HT1080 (cell line): ENCODE results near the gene SMAD5. TPM values are rescaled to one million over a fixed set of nuclear protein-coding genes. Genes with fewer than 3 reads are reported as not detected.

Source experiments
- DNase-seq: peaks from one replicate; pipeline ENCODE4 v3.0.0-alpha.2; 2015; ENCODE audit warnings: low read depth
- total RNA-seq: library from RNA; depleted of rRNA; stranded (reverse); fragments of >200 nt; shearing (Covaris generic); gene quantifications from 2 replicates; pipeline ENCODE4 v1.2.3, GENCODE V29; 2014

The SMAD5 gene
- total RNA-seq, 1 experiment from 2014 or later: 67.8 TPM

DNA sequence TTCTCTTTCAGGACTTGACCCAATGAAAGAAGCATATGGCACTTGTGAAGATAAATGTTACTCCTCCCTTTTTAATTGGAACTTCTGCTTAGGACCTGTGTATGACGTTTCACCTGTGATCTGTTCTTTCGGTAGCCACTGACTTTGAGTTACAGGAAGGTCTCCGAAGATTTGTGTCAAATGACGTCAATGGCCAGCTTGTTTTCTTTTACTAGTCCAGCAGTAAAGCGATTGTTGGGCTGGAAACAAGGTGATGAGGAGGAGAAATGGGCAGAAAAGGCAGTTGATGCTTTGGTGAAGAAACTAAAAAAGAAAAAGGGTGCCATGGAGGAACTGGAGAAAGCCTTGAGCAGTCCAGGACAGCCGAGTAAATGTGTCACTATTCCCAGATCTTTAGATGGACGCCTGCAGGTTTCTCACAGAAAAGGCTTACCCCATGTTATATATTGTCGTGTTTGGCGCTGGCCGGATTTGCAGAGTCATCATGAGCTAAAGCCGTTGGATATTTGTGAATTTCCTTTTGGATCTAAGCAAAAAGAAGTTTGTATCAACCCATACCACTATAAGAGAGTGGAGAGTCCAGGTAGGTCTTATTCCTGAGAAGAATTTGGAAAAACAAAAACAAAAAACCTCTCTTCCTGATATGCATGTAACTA lies 21.1 kb downstream of the SMAD5 start:
- DNase-seq: no peak

DNA sequence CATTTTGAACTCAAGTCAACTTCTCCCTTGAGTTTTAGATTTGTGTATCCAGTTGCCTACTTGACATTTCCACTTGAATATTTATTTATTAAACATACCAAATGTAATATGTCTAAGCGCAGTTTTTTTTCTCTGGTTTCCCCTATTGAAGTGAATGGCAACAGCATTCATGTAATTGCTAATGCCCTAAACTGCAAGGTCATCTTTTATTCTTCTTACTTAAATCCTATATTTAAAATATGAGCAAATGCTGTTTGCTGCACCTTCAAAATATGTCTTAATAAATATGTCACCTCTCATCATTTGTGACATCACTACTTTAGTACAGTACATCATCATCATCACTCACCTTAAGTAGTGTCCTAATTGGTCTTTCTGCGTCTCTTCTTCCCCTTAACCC lies 22.4 kb downstream of the SMAD5 start:
- DNase-seq: no peak

GRCh38 chr5:136155761-136156160 lies 23.1 kb downstream of the SMAD5 start:
- DNase-seq: peak; percentile 32

DNA sequence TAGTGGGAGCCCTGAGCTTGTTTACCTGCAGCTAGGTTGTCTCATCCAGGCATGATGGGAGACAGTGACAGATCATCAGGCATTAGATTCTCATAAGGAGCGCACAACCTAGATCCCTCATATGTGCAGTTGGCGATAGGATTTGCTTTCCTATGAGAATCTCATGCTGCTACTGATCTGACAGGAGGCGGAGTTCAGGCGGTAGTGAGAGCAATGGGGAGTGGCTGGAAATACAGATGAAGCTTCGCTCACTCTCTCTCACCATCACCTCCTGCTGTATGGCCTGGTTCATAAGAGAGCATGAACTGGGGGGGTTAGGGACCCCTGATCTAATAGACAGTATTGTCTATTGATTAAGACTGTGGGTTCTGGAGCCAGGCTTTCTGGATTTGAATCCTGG lies 24.9 kb downstream of the SMAD5 start:
- no peak for DNase-seq

GRCh38 chr5:136159457-136159856 lies 26.8 kb downstream of the SMAD5 start:
- DNase-seq: no peak

DNA sequence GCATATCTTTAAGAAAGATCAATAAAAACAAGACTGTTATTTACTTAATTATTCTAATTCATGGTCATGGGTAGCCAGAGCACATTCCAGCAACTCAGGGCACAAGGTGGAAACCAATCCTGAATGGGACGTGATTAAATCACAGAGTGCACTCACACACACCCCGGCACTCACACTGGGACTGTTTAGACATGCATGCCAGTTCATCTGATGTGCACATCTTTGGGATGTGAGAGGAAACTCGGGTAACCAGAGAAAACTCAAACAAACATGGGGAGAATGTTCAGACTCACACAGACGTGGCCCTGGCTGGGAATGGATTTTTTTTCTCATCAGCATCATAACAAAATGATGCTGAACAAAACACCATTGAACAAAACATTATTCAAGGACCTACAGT lies 29.4 kb downstream of the SMAD5 start:
- no peak for DNase-seq

- DNase-seq: no peak
These were observed 31.6 kb downstream of the SMAD5 start for GRCh38 chr5:136164226-136164625.

GRCh38 chr5:136166909-136167308 lies 34.3 kb downstream of the SMAD5 start:
- no peak for DNase-seq

DNA sequence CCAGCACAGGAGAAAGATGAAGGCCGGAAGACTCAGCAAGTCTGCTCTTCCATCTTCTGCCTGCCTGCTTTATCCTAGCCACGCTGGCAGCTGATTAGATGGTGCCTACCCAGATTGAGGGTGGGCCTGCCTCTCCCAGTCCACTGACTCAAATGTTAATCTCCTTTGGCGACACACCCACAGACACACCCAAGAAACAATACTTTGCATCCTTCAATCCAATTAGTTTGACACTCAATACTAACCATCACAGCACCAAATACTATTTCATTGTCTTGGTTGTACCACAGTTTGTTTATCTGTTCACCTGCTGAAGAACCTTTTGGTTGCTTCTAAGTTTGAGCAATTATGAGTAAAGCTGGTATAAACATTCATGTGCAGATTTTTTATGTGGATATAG lies 36.6 kb downstream of the SMAD5 start:
- no peak for DNase-seq

DNA sequence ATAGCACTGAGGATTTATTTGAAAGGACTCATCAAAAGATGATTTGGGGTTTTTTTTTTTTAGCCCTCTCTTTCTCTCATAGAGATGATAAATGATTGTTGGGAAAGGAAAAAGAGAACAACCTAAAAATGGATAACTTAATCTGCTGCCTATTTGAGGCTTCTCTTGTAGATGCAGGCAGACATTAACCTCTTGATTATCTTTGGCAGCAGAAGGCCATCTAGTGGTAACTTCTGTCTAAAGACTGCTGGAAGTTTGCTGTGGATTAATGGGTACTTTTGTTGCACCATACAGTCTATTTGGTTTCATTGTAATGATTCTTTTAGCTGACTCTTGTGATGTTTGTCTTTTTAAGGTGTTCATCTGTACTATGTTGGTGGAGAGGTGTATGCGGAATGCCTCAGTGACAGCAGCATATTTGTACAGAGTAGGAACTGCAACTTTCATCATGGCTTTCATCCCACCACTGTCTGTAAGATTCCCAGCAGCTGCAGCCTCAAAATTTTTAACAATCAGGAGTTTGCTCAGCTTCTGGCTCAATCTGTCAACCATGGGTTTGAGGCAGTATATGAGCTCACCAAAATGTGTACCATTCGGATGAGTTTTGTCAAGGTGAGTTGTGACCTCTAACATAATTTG lies 41.5 kb downstream of the SMAD5 start:
- DNase-seq: peak; percentile 55

DNA sequence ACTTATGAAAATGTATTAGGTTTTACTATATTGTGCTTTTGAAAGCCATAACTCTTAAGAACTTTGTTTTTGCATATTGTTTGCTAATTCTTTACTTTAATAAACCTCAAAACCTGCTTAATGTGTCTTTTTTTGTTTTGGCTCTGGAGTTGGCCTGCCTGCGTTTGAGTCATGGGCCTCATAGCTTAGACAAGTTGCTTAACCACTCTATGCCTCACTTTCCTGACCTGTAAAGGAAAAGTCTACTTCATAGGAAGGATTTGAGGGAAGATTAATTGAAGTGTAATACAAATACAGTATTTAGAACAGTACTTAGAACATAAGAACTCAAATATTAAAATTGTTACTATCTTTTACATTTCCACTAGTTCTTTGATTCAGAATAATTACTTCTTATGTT lies 50.0 kb downstream of the SMAD5 start:
- no peak for DNase-seq

DNA sequence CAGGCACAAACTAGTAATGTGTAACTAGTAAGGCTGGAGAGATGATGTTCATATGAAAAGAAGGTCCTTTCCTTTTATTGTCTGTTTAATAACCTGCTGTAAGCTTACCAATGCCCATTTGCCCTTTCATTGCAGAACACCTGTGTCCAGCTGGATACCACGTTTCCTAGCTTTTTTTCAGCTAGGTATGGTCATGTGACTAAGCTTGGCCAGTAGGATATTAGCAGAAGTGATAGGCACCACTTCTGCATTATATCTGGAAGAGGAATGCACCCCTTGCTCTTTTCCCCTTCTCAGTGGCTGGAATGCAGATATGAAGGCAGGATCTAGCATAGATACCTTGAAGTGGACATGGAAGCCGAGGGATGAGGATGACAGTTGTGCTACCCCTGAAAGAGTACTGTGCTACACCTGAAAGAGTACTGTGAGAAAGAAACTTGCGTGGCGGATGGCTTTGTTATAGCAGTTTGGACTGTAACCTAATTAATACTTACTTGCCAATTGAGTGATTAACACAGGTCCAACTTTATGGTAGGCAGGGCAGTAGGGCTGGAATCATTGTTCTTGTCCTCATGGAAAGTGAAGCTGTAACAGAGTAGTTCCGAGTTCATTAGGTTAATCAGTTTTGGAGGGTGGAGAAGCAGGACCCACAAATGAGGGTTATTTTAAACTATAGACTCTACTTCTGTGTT lies 53.5 kb downstream of the SMAD5 start:
- DNase-seq: no peak

DNA sequence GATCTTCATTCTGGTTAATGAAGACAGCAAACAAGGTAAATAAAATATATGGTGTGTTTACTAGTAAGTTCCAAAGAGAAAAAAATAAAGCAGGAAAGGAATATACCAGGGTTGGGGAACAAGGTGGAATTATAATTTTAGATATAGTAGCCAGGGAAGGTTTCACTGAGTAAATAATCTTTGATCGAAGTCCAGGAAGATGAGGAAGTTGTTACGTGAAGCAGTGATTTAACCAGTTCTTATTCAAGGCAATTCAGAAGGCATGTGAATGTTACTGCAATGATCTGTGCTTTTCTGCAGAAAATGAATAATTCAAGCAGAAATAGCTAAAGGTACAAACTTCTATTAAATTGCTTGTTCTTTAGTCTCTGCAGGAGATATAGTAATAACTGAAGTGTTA lies 54.2 kb downstream of the SMAD5 start:
- no peak for DNase-seq

- DNase-seq: no peak
These were observed 56.2 kb downstream of the SMAD5 start for GRCh38 chr5:136188859-136189258.

- DNase-seq: no peak
These were observed 57.6 kb downstream of the SMAD5 start for GRCh38 chr5:136190091-136190720.

DNA sequence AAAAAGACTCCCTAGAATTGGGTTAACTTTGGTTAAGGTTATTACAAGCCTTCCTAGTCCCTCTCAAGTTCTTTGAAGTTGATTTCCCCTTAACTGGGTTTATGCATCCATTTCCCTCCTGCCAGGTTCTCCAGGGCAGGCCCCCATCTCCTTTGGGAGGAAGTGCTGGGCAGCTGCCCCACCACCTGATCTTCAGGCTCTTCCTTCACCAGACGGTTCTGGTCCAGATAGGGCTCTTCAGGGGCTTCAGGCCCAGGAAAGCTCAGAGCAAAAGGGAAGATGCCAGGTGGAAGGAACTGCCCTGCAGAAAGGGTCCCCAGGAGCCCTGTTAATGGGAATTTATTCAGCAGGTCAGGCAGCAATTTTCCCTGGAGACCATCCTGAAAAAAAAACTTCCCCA lies 58.3 kb downstream of the SMAD5 start:
- no peak for DNase-seq

DNA sequence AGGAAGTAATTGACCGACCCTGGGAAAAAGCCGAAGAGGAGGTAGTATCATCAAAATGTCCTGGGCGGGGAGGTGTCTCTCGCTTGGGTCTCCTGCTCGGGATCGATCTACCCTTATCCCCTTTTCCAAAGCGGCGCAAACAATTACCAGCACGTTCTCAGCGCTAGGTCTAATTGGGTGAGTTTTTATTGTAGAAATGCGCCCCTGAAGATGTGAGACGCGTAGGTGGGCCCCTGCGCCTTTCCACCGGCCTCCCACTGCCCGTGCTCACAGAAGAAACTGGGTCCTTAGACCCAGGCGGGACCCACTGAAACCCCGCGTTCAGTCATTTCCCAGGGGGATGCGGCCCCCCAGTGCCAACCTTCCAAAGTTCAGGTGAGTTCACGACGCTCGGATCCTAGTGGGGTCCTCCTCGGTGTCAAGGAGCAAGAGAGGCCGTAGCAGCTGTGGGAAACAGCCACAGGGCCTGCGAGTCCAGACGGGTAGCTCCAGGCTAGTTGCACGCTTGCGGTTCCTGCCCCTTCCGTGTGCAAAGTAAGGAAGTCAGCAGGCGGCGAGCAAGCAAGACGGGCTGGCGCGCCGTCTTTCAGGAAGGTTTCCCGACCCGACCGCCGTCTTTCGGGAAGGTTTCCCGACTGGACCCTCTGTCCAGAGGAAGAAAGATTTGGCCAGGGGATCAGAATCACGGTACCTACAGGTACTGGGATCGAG lies 58.8 kb downstream of the SMAD5 start:
- DNase-seq: no peak

DNA sequence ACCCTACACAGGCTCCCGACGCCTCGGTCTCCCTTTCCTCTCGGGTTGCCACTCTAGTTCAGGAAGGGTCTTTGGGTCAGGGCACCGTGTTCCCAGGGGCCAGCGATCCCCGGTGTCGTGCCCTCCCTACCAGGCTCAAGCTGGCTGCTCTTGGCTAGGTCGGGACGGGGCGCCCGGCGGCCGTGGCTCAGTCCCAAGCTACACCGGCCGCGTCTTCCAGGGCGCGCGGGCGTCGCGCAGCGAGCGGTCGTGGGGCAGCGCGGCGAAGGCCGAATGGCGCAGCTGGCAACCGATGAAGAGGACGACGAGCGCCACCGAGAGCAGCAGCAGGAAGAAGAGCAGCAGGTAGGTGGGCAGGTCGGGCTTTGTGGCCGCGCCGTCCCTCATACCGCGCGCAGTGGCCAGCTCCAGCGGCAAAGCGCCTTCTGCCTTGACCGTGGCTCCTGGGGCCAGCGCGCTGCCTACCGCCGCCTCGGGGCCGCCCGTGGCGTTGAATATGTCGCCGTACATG lies 59.4 kb downstream of the SMAD5 start:
- DNase-seq: no peak

- DNase-seq: no peak
These were observed 60.1 kb downstream of the SMAD5 start, which contains the start of gene SMIM32 for GRCh38 chr5:136192526-136193321. TSS of gene SMIM32 (minus strand) at chr5:136193162. CDS start at chr5:136192524, 638 bp downstream.

DNA sequence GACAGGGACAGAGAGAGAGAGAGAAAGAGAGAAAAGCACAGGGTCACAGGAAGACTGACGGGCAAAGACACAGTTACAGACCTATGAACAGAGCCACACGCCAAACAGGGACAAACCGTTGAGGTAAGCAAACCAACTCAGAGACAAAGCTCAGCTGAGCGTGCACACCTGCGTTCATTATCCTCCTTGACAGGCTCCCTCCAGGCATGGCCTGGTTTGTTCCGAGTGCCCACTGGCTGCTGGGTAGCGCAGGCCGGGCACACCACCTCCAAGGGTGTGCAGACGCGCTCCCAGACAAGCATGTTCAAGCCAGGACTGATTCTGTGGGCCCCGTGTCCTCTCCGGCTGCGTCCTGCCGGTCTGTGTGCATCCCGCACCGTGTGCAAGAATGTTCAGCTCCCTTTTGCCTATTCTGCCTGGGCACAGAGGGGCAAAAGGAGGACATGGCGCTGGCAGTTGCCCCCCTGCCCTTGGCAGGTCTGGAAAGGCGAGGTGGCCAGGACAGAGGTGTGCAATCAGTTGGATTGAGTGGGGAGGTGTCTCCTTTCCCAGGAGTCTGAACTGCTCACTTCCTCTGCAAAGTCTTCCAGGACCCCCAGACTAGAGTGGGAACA lies 60.8 kb downstream of the SMAD5 start:
- no peak for DNase-seq
